Femur (tissue), 1 donor: ENCODE data around the gene BRF1.

ENCODE experiments used
- DNase-seq: peaks from one replicate; pipeline ENCODE4 v3.0.0-alpha.2; 2017

The BRF1 gene

DNA sequence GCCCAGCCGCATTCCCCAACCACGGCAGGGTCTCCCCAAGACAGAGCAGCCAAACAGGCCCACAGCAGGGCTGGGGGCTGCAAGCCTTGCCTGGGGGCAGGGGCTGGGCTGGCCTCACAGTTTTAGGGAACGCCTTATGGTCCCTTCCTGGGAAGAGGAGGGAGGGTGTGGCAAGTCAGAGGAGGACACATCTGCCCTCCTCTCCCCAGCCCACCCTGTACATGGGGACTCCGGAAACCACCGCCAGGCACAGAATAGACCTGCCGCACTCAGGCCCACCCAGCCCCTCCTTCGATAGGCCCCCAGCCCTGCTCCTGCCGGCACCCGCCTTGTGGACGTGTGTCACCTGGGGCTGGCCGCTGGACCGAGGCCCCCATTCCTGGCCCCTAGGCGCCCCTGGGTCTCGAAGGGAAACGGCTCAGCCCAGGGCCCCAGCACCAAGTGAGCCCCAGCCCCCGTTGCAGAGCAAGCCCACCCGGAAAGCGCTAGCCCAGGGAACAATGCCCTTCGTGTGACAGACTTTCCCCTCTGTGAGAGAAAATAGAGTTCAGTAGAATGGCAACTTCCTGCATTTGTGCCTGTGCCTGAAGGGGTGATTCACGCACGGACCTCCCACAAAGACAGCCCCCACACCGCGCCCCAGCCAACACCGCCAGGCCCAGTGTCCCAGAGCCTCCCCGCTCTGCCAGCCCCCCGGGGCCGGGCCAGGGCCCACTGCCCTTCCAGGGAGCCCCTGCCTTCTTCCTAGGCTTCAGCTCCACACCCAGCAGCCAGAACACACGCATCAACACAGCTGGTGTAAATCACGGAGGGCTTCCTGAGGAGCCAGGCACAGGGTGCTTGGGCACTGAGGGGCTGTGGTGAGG is 107.7 kb downstream of the BRF1 start:
- no peak for DNase-seq

DNA sequence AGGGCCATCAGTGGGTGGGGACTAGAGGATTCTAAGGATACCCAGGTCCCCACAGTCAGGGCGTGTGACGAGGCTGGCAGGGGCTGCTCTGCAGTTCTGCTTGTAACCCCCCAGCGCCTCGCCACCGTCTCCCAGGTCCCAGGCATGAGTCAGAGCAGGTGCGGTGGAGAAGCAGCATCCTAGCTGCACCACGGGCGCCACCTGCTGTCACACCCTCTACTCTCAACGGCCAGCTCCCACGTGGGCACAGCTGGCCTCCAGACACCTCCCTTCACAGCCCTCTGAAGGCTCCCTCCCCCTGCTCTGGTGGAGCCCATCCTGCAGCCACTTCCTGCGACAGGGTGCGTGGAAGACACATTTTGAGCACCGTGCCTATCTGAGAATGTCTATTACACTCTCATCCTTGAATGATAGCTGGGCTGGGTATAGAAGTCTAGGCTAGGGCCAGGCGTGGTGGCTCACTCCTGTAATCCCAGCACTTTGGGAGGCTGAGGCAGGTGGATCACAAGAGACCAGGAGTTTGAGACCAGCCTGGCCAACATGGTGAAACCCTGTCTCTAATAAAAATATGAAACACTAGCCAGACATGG is 112.8 kb downstream of the BRF1 start:
- DNase-seq: no peak

DNA sequence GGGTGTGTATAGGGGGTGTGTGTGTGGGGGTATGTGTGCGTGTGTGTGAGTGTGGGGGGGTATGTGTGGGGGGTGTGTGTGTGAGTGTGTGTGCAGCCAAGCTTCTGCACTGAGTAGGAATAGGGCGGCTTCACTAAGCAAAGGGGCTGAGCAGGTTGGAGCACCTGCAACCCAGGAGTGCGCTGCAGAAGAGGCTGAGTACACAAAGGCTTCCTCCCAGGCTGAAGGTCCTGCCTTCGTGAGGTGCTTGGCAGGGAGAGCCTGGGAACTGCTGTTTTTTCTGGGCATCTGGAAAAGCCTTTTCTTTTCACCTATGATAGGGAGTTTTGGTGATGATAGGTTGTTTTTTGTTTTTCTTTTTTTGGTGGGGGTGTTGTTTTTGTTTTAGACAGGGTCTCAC is 113.7 kb downstream of the BRF1 start:
- DNase-seq: no peak

DNA sequence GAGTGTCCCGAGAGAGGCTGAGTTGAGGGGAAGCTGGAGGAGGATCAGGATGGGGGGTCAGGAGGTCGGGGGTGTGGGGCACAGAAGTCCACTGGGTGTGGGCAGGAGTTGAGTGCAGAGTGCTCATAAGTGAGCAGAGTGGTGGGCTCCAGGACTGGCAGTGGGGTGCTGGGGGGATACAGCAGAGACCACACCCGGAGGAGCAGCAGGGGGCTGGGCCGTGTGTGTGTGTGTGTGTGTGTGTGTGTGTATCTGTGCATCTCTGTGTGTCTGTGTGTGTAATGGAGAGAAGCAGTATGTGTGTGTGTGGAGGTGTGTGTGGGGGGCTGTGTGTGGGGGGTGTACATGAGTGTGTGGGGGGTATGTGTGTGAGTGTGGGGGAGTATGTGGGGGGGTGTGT is 114.8 kb downstream of the BRF1 start:
- DNase-seq: no peak

DNA sequence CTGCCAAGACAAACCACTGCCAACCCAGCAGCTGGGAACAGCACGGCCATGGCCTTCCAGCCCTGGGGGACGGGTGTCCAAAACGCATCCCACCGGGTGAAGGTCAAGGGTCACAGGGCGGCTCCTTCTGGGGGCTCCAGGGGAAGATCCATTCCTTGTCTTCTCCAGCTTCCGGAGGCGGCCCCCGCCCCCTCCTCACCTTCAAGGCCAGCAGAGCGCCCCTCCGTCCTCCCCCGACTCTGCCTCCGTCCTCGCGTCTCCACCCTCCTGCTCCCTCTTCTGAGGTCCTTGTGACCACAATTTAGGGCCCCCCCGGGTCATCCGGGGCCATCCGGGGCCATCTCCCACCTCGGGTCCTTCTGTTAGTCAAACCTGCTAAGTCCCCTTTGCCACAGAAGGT is 115.8 kb downstream of the BRF1 start:
- no peak for DNase-seq

- DNase-seq: no peak
These were observed 116.3 kb downstream of the BRF1 start for GRCh38 chr14:105184461-105184860.

DNA sequence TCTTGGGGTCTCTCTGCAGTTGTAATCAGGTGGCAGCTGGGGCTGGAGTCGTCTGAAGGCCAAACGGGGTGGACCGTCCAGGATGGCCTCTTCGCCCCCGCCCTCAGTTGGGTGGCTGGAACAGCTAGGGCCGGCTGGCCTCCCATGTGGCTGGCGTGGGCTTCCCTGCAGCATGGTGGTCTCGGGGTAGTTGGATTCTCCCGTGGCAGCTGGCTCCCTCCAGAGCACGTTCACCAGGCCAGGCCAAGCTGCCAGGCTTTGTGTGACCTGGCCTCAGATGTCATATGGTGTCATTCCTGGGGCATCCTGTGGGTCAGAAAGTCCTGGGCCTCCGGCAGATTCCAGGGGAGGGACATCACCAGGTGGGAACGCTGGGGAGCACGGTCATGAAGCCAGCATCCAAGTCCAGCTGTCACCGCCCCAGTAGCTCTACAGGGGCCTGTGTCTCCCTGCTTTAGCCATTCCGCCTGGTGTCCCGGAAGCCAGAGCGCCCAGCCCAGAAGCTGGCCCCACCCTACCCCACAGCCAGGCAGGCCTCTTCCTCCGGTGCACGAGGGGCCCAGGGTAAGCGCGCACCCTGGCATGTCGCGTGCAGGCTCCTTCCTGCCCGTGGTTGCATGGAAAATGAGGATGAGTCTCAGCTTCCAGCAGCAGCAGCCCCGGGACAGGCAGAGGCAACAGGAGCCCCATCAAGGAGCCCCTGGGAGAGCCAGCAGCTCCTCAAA is 118.3 kb downstream of the BRF1 start:
- DNase-seq: no peak

- DNase-seq: no peak
These were observed 119.1 kb downstream of the BRF1 start for GRCh38 chr14:105181549-105182295.

GRCh38 chr14:105180592-105181548 is 119.9 kb downstream of the BRF1 start, which contains the start of gene NUDT14:
Gene NUDT14 (minus strand): TSS chr14:105181312. CDS start chr14:105181209, 103 bp downstream.
- DNase-seq: peak; percentile 81

GRCh38 chr14:105179191-105179590 is 121.6 kb downstream of the BRF1 start:
- no peak for DNase-seq

DNA sequence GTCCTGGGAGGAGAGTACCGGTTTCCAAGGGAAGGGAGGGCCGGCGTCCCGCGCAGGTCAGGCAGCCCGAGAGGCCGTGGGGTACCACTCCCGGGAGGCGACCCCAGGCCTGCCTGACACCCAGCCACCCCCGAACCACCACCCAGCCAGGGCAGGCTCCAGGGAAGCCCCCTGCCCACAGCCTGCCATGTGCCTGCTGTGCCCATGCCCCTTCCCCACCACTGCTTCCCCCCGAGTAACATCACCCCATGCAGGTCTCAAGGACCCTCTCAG is 122.0 kb downstream of the BRF1 start:
- DNase-seq: no peak

GRCh38 chr14:105178069-105178867 is 122.5 kb downstream of the BRF1 start:
- DNase-seq: no peak

GRCh38 chr14:105177082-105177481 is 123.7 kb downstream of the BRF1 start:
- no peak for DNase-seq

DNA sequence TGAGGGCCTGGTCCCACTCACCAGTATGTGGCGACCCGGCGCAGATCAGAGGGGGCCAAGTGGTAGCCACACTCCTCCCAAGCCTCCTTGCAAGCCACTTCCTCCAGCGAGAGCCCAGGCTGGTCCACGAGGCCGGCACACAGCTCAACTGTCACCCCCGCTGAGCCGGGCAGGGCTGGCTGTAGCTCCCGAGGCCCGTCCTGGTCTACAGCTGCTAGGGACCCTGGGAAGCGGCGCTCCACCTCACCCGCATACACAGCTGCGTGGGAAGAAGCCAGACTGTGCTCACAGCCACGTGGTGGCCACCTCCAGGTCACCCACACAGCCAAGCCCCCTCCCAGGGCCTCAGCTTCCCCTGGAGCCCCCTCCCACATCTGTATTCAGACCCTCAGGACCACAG is 124.3 kb downstream of the BRF1 start:
- DNase-seq: no peak

DNA sequence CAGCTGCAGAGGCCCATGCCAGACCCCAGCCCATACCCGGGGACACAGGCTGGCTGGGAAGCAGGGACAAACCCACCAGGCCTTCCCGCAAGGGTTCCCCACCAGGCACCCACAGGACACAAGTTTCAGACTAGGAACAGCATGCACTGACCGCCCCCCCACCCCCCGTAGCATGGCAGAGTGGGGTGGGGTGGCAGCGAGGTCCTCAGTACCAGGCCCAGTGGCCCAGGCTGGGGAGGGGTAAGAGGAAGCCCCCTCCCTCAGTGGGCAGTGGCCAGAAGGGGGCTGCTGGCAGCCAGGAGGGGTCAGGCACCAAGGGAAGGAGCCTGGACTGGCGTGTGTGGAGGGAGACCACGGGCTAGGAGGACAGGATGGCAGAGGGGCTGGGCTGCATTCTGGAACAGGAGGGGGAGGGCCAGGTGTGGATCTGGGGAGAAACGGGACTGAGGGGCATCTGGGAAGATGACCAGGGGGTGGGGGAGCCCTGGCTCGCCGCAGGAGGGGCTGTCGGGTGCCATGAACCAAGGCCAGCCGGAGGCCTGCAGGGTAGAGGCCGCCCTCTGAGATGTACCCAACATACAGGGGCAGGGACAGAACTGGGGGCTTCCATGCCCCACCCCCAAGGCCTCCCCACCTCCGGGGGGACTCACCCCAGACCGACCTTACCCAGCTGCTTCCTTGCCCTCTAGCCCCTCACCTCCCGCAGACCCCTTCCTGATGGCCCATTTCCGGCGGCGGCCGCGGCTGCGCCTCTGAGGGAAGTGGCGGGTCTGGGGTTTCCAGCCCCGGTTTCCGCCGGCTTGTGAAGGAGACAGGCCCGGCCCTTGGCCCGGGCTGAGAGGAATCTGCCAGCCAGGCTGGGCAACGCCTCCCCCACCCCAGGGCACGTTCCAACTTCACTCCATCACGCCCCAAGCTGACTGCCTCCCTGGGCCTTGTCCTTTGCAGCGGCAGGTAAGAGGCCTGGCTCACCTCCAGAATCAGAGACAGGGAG is 126.6 kb downstream of the BRF1 start:
- no peak for DNase-seq

GRCh38 chr14:105173145-105173544 is 127.7 kb downstream of the BRF1 start:
- DNase-seq: no peak

DNA sequence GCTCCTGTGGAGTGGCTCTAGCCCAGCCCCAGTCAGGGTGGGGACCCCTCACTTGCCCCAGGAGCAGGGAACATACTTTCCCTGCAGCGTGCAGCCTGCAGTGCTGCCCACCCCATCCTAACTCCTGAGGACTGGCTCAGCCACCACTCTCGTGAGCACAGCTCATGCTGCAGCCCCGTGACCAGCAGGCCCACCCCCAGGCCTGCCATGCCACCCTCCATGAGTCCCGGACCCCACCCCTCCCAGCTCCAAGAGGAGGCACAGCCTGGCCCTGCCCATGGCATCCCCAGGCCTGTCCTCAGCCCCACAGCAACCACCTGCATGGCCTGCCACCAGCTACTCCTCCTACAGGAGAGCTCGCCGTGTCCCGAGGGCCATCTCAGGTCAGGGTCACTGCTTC is 128.3 kb downstream of the BRF1 start:
- no peak for DNase-seq

DNA sequence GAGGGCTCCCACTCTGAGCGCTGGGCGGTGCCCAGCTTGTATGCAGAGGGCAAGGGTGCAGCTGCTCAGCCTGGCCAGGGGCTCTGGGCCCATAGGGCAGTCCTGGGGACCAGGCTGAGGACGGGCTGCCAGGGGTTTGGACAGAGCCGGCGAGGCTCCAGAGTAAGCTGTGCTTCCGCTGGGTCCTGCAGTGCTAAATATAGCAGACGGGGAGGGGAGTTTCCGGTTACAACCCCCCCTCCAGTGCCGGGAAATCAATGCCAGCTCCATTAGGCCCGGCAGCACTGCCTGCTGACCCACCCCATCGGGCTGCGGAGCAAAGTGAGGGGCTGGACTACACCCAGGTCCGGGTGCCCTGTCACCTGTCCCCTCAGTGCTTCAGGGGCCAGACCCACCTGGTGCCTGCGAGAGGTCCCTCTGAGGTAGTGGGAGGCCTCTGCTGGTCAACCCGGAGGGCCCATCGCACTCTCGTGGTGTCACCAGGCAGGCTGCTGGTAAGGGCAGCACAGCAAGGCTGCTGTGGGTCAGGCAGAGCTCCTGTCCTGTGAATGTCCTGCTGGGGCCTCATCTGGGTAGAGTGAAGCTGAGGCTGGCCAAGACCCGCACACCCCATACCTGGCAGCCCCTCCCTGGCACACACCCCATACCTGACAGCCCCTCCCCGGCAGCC is 129.7 kb downstream of the BRF1 start:
- DNase-seq: peak; percentile 62
